ENCODE data around the gene C6.

DNA sequence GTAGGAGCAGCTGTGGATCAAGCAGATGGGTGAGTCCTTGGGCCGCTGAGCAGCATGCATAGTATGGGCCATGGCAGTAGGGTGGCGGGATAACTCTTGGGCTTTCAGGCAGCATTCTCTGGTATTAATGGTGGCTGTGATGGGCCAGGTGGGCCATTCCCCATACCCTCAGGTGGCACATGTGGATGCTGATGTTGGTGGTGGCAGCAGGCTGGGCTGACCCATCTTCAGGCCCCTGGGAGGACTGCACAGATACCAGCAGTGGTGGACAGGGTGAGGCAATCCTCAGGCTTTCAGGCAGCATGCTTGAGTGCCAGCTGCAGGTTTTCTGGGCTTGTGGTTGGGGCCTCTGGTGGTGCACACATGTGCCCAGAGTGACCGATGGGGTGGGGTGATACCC, 27.1 kb upstream of the C6 start:
- TF ChIP-seq, protein P1, sequence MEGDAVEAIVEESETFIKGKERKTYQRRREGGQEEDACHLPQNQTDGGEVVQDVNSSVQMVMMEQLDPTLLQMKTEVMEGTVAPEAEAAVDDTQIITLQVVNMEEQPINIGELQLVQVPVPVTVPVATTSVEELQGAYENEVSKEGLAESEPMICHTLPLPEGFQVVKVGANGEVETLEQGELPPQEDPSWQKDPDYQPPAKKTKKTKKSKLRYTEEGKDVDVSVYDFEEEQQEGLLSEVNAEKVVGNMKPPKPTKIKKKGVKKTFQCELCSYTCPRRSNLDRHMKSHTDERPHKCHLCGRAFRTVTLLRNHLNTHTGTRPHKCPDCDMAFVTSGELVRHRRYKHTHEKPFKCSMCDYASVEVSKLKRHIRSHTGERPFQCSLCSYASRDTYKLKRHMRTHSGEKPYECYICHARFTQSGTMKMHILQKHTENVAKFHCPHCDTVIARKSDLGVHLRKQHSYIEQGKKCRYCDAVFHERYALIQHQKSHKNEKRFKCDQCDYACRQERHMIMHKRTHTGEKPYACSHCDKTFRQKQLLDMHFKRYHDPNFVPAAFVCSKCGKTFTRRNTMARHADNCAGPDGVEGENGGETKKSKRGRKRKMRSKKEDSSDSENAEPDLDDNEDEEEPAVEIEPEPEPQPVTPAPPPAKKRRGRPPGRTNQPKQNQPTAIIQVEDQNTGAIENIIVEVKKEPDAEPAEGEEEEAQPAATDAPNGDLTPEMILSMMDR (IDR thresholded peaks at IDR 0.05; ENCODE audit: low read depth, low read length, poor library complexity, severe bottlenecking), result no peak
- no peak for TF ChIP-seq EZH2phosphoT487 (IDR thresholded peaks at IDR 0.05; ENCODE audit: borderline replicate concordance, low read length)

All from DOHH2 (cell line).